AG04450 (cell line): ENCODE data around the gene WDFY3. TPM values are rescaled to one million over a fixed set of nuclear protein-coding genes. Genes with fewer than 3 reads are reported as not detected.

Experiments
- CTCF ChIA-PET: fragments of 300-600, 350-600 bp; formaldehyde crosslinking; extraction: SDS; loops from one replicate; lab custom pipeline; 2022; ENCODE audit warnings: antibody characterized with exemption, inconsistent platforms; lab: Charles Lee
- POLR2A ChIA-PET: fragments of 350-600 bp; formaldehyde crosslinking; extraction: SDS; loops from one replicate; lab custom pipeline; 2021; ENCODE audit warnings: antibody characterized with exemption, inconsistent platforms; lab: Yijun Ruan, JAX
- DNase-seq: peaks from one replicate; pipeline ENCODE4 v3.0.0-alpha.2; 2011; ENCODE audit warnings: low read depth, low spot score
- H3K27ac ChIP-seq: one replicate; pipeline ENCODE4 v1.5.1; 2012; ENCODE audit warnings: low read depth, low read length, control low read depth
- H3K27me3 ChIP-seq: one replicate; pipeline ENCODE4 v1.6.0; 2012; ENCODE audit warnings: low read length; ENCODE audit not compliant: control insufficient read depth, insufficient read depth
- H3K4me3 ChIP-seq: 2 replicates; pipeline ENCODE4 v1.5.1; 2011; ENCODE audit warnings: mild to moderate bottlenecking, low read depth, low read length, control low read depth
- H3K9me3 ChIP-seq: 2 replicates; pipeline ENCODE4 v1.5.1; 2012; ENCODE audit warnings: low read length; ENCODE audit not compliant: control insufficient read depth, insufficient read depth
- polyA plus RNA-seq: library from polyadenylated mRNA; depleted of rRNA; stranded (reverse); fragments of >200 nt; gene quantifications from 2 replicates; pipeline ENCODE4 v1.2.3, GENCODE V29; 2011
- TF ChIP-seq, protein P1 (sequence below): IDR thresholded peaks from 2 replicates; pipeline ENCODE4 v1.5.1; 2011; ENCODE audit warnings: low read depth, low read length, control low read depth, inconsistent platforms

The WDFY3 gene
- polyA plus RNA-seq, 1 experiment, result 31.5 TPM

DNA sequence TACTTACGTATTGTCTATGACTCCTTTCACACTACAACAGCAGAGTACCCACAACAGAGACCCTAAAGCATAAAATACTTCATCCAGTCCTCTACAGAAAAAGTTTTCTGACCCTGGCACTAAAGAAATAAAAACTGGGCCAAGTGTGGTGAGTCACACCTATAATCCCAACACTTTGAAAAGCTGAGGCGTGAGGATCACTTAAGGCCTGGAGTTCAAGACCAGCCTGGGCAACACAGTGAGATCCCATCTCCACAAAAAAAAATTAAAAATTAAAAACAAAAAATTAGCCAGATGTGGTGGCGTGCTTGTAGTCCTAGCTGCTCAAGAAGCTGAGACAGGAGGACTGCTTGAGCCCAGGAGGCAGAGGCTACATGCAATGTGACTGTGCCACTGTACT lies 66.9 kb downstream of the WDFY3 start:
- Histone ChIP-seq H3K4me3 (no peak overlapping the region), H3K27ac (no peak overlapping the region), H3K27me3 (no peaks in the 10 kb centered on the region), H3K9me3 (no peaks in the 10 kb centered on the region)
- ChIA-PET CTCF (no interaction called here), POLR2A (no interaction called here)
- TF ChIP-seq, protein P1, sequence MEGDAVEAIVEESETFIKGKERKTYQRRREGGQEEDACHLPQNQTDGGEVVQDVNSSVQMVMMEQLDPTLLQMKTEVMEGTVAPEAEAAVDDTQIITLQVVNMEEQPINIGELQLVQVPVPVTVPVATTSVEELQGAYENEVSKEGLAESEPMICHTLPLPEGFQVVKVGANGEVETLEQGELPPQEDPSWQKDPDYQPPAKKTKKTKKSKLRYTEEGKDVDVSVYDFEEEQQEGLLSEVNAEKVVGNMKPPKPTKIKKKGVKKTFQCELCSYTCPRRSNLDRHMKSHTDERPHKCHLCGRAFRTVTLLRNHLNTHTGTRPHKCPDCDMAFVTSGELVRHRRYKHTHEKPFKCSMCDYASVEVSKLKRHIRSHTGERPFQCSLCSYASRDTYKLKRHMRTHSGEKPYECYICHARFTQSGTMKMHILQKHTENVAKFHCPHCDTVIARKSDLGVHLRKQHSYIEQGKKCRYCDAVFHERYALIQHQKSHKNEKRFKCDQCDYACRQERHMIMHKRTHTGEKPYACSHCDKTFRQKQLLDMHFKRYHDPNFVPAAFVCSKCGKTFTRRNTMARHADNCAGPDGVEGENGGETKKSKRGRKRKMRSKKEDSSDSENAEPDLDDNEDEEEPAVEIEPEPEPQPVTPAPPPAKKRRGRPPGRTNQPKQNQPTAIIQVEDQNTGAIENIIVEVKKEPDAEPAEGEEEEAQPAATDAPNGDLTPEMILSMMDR, result no peak
- DNase-seq, result no peak

DNA sequence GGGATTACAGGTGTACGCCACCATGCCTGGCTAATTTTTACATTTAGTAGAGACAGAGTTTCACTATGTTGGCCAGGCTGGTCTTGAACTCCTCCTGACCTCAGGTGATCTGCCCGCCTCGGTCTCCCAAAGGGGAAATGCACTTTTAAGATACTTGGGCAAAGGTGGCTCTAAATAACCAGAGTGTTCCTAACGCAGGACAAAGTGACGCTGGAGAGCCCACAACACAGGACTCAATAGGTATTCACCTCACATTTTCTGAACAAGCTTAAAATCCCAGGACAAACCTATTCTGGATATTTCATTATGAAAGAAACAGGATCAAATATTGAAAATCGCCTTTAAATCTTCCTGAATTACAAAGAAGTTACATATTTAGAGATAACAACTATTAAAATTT lies 69.0 kb downstream of the WDFY3 start:
- POLR2A ChIA-PET, result no interaction called here
- TF ChIP-seq, protein P1, result no peak
- Histone ChIP-seq H3K9me3 (no peaks in the 10 kb centered on the region), H3K4me3 (no peak overlapping the region), H3K27ac (no peak overlapping the region), H3K27me3 (no peaks in the 10 kb centered on the region)
- DNase-seq, result no peak
- CTCF ChIA-PET, result interaction anchor here (1.8 kb wide), 1 partner anchor 74 kb away, joined by 4 read pairs; no protein-coding TSS in a partner anchor

DNA sequence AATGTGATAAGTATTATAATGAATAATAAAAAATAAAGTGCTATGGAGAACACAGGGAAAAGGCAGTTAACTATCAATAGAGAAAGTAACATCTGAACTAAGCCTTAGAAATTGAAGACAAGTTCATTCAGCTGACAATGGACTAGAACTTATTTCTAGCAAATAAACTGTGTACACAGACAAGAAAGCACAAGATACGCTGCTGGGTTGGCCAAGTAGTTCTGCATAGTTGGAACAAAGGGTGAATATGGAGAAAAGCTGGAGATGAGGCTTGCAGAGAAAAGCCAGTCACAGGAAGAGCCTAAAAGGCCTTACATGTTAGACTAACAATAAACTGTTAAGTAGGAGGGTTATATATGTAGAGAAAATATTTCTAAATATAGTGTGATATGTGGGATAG lies 71.2 kb downstream of the WDFY3 start:
- DNase-seq, result no peak
- ChIA-PET POLR2A (interaction anchor here (0.6 kb wide), 1 partner anchor 84 kb away, joined by 4 read pairs; no protein-coding TSS in a partner anchor), CTCF (interaction anchor here (0.9 kb wide), 1 partner anchor 145 kb away, joined by 3 read pairs; no protein-coding TSS in a partner anchor)
- Histone ChIP-seq H3K27ac (no peak overlapping the region), H3K9me3 (no peaks in the 10 kb centered on the region), H3K27me3 (no peaks in the 10 kb centered on the region), H3K4me3 (no peak overlapping the region)
- TF ChIP-seq, protein P1, result no peak

GRCh38 chr4:84894621-84895020 lies 71.9 kb downstream of the WDFY3 start:
- H3K9me3 ChIP-seq, result no peaks in the 10 kb centered on the region
- DNase-seq, result no peak
- H3K4me3 ChIP-seq, result no peak overlapping the region
- no peak overlapping the region for H3K27ac ChIP-seq
- CTCF ChIA-PET, result interaction anchor here (0.9 kb wide), 1 partner anchor 145 kb away, joined by 3 read pairs; no protein-coding TSS in a partner anchor
- TF ChIP-seq, protein P1, result no peak
- POLR2A ChIA-PET, result interaction anchor here (0.6 kb wide), 1 partner anchor 84 kb away, joined by 4 read pairs; no protein-coding TSS in a partner anchor
- no peaks in the 10 kb centered on the region for H3K27me3 ChIP-seq

GRCh38 chr4:84892950-84893349 lies 73.5 kb downstream of the WDFY3 start:
- POLR2A ChIA-PET, result no interaction called here
- Histone ChIP-seq H3K9me3 (no peaks in the 10 kb centered on the region), H3K4me3 (no peak overlapping the region), H3K27ac (no peak overlapping the region), H3K27me3 (no peaks in the 10 kb centered on the region)
- CTCF ChIA-PET, result no interaction called here
- TF ChIP-seq, protein P1, result no peak
- no peak for DNase-seq
